GM18502 (cell line): ENCODE measurements around the gene FLRT2.

Experiments used
- ATAC-seq: cut with Tn5 transposase; IDR thresholded peaks from one replicate; pipeline ENCODE4 v1.9.1; 2021; ENCODE audit warnings: mild to moderate bottlenecking; ENCODE audit not compliant: unreplicated experiment, poor library complexity

The FLRT2 gene

DNA sequence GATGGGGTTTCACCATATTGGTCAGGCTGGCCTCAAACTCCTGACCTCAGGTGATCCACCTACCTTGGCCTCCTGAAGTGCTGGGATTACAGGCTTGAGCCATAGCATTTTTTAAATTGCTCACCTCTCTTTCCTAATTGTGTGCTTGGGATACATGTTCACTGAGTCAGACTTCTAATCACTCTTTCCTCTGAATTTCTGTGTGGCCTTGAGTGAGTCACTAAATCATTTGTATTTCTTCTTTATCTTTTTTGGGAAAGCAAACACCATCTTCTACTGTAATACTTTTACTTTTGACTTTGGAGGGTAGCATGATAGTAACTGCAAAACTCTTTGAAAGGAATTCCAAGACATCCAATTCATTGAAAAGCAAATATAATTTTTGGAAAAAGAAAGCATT is 60.8 kb downstream of the FLRT2 start:
- no peak for ATAC-seq

DNA sequence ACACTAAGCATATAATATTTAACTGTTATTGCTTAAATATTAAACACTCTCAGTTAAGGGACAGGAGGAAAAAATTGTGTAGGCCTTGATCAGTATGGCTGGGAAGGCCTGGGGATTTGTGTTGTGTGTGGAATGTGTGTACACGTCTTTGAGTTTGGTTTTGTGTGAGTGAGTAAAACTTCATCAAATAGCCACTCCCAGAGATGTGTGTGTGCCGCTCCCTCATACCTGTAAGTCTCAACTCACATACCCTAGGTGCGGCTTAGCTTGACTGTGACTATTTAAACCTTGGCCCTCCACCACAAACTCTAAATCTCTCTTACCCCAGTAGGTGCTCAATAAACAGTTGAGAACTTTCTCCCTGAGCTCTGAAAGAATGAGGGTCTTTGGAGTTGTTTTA is 64.3 kb downstream of the FLRT2 start:
- ATAC-seq = no peak

- no peak for ATAC-seq
These were observed 66.0 kb downstream of the FLRT2 start for GRCh38 chr14:85595981-85596380.

DNA sequence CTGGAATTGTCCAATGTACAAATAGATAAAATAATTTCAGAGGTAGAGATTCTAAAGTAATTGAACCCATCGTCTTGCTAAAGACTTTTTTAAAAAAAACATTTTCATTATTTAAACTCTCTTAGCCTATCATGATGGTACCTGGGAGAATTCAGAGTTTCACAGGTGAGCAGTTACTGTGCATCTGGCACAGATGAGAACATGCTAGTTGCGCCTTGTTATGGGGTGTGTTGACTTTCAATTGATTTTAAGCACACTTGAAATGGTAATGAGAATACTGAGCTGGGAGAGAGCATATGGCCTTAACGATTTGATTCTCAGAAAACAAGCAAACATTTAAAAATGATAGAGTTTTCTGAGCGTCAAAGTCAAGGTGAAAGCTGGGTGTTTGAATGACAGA is 66.6 kb downstream of the FLRT2 start:
- no peak for ATAC-seq

- no peak for ATAC-seq
These were observed 67.8 kb downstream of the FLRT2 start for GRCh38 chr14:85597701-85598100.

GRCh38 chr14:85599939-85600338 is 70.0 kb downstream of the FLRT2 start:
- ATAC-seq = no peak

- ATAC-seq = no peak
These were observed 71.3 kb downstream of the FLRT2 start for GRCh38 chr14:85601246-85601645.

DNA sequence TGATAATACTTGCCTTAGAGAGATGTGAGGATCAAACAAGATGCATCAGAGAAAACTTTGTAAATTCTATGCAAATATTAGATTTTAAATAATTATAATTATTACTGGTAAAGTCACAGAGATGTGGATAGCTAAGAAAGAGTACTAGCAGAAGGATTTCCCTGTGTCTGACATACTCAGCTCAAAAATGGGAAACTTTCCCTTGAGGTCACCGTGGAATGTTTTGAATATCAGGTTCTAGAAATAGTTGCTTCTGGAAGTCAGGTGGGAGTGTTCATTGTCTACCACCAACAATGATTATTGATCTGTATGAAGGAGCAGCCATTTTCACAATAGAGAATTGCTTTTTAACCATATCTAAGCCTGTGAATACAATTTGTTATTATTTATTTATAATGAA is 71.7 kb downstream of the FLRT2 start:
- ATAC-seq = no peak

DNA sequence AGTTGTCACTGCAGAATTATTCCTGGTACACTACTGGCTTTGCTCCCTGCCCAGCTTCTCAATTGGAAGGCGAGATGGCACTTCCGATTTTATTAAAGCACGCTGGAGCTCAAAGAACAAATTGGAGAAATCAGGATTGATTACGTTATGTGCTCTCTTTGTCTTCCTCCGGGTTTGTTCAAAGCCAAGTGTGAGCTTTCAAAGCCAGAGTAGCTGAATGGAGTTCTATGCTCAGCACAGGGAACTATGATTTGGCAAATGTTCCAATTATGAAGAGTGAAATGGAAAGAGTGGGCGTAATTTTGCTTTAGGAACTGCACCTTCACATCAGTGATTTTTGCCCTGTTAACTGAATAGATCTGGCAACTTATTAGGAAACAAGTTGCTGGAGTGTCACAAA is 72.4 kb downstream of the FLRT2 start:
- no peak for ATAC-seq

GRCh38 chr14:85604021-85604420 is 74.1 kb downstream of the FLRT2 start:
- no peak for ATAC-seq

- ATAC-seq = no peak
These were observed 74.8 kb downstream of the FLRT2 start for GRCh38 chr14:85604714-85605113.

DNA sequence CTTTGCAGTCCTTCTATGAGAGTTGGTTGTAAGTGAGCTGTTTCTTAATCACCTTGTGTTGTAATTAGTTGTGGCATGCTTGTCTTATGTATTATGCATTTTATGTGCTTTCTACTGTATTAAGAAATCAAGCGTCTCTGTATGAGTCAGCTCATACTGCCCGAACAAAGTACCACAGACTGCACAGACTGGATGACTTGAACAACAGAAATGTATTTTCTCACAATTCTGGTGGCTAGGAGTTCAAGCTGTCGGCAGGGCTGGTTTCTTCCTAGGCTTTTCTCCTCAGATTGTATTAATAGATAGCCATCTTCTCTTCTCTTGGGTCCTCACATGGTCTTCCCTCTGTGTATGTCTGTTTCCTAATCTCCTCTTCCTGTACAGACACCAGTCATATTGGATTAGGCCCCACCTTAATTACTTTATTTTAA is 77.7 kb downstream of the FLRT2 start:
- no peak for ATAC-seq

- no peak for ATAC-seq
These were observed 83.6 kb downstream of the FLRT2 start for GRCh38 chr14:85613496-85613895.

- ATAC-seq = no peak
These were observed 86.5 kb downstream of the FLRT2 start for GRCh38 chr14:85616386-85616885.

GRCh38 chr14:85616886-85617285 is 86.9 kb downstream of the FLRT2 start:
- ATAC-seq = no peak

- no peak for ATAC-seq
These were observed 87.8 kb downstream of the FLRT2 start for GRCh38 chr14:85617791-85618190.

- no peak for ATAC-seq
These were observed 88.4 kb downstream of the FLRT2 start for GRCh38 chr14:85618390-85618789.

GRCh38 chr14:85618978-85619377 is 89.0 kb downstream of the FLRT2 start:
- no peak for ATAC-seq

DNA sequence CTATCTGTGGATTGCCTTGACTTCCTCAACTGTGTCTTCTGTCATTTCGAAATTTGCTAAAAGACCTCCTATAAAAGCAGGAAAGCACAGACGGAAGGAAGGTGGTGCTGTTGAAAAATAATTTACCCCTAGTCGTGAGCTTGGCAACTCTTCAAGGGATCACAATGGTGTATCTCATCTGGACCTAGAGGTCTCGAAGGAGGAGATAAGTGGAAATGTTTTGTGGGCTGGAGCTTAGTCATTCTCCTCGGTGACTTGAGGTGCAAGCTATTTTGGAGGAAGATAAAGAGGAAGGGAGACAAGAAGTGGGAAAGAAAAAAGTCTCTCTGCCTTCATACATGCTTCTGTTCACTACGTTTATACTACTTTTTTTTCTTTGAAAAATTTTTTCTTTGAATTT is 89.9 kb downstream of the FLRT2 start:
- ATAC-seq = no peak

DNA sequence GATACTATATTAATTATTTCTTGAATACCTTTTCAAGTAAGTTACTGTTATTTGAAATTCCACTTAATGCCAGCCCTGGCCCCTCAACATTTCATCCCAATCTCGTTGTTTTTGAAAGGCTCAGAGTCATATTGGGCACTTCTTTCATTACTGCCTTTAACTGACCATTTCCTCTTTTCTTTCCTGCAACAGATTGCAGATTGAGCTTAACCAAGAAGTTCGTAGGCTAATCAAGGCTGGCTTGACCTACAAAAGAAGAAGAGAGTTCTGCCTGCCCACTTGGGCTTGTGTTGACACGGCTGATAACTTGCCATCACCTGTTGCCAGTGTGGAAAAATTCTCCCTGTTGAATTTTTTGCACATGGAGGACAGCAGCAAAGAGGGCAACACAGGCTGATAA is 91.0 kb downstream of the FLRT2 start:
- no peak for ATAC-seq

DNA sequence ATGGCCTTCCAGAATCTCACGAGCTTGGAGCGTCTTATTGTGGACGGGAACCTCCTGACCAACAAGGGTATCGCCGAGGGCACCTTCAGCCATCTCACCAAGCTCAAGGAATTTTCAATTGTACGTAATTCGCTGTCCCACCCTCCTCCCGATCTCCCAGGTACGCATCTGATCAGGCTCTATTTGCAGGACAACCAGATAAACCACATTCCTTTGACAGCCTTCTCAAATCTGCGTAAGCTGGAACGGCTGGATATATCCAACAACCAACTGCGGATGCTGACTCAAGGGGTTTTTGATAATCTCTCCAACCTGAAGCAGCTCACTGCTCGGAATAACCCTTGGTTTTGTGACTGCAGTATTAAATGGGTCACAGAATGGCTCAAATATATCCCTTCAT is 92.2 kb downstream of the FLRT2 start:
- no peak for ATAC-seq

GRCh38 chr14:85622986-85623685 is 93.2 kb downstream of the FLRT2 start:
- ATAC-seq = no peak
